Motor neuron (in vitro differentiated cells): Measurements from ENCODE around the gene VPS36. TPM values are rescaled to one million over a fixed set of nuclear protein-coding genes. Genes with fewer than 3 reads are reported as not detected.
"Not testable (repeated sequence)": the region's sequence is repeated elsewhere in the genome, so short reads cannot be mapped to it uniquely, and the experiment has no call there.

Experiments used
- ATAC-seq, 8 experiments: fragments of 200-7000 bp; cut with Tn5 transposase; replicated peaks in 6 of 8; 2 replicates each; pipeline ENCODE4 v1.8.0; 2021; ENCODE audit warnings: mild to moderate bottlenecking in 8 of 8, moderate library complexity in 8 of 8
- H3K27ac ChIP-seq, 2 donors: fragments of 250-450 bp; sonication (Bioruptor Pico); 2 replicates each; pipeline ENCODE4 v1.9.0; 2021; ENCODE audit warnings: antibody characterized with exemption in 2 of 2, mild to moderate bottlenecking in 2 of 2, moderate library complexity in 1 of 2
- H3K4me1 ChIP-seq, 2 donors: fragments of 250-450 bp; sonication (Bioruptor Pico); replicated peaks in 1 of 2; 2 replicates each; pipeline ENCODE4 v1.6.1; 2021; ENCODE audit warnings: antibody characterized with exemption in 2 of 2, mild to moderate bottlenecking in 2 of 2, moderate library complexity in 1 of 2
- H3K4me3 ChIP-seq, 5 donors: fragments of 250-450 bp; sonication (Bioruptor Pico); 2 replicates each; pipeline ENCODE4 v1.9.0; 2021; ENCODE audit warnings: antibody characterized with exemption in 5 of 5, mild to moderate bottlenecking in 5 of 5, moderate library complexity in 4 of 5
- WGBS, 10 experiments: fragments of 450-650 bp; shearing (Covaris generic); methylation state at CpG; one replicate each; pipeline ENCODE4 v1.0.0; 2022; 5-methylcytosine and 5-hydroxymethylcytosine counted together
- in situ Hi-C, 9 experiments: fragments of 400-800 bp; cut with MboI; loops; one replicate each; pipeline ENCODE4 v1.15.0; 2021; ENCODE audit warnings: low sequenced_read_pairs in 9 of 9, low pct_unique_long_range_greater_than_20kb in 2 of 9; ENCODE audit not compliant: unreplicated experiment in 9 of 9
- total RNA-seq, 8 experiments: library from RNA; unstranded; fragments of 300-600 nt; gene quantifications; 2 replicates each; pipeline versions ENCODE4 v1.2.3 to v1.2.4, GENCODE V29; 2022

VPS36 gene
- total RNA-seq, 8 experiments from 2014 or later = 22.3 to 61.9 (median 31.3) TPM

- Histone ChIP-seq H3K4me1 (no peaks in the 10 kb centered on the region), H3K27ac (no peak overlapping the region), H3K4me3 (no peak overlapping the region)
- 0 to 100% (median 33%) methylated on average over 1 of the region's 1 CpG; no CpG with 5 or more reads in 3 of the 10 experiments for WGBS, 10 experiments
- ATAC-seq = no peak
- in situ Hi-C loops = no loop called here
Measured at GRCh38 chr13:52419080-52419479, 31.4 kb downstream of the VPS36 start.

- in situ Hi-C loops = no loop called here
- peak in 2 of 8 experiments; percentile 58 to 59 for ATAC-seq
- H3K27ac ChIP-seq = no peak overlapping the region
- H3K4me3 ChIP-seq = no peak overlapping the region
- H3K4me1 ChIP-seq = no peaks in the 10 kb centered on the region
- WGBS, 10 experiments = 50 to 100% (median 83%) methylated on average over 1 of the region's 1 CpG; no CpG with 5 or more reads in 4 of the 10 experiments
Measured at GRCh38 chr13:52414963-52415362, 35.5 kb downstream of the VPS36 start.

- in situ Hi-C loops = no loop called here
- Histone ChIP-seq H3K4me3 (no peak overlapping the region), H3K4me1 (no peaks in the 10 kb centered on the region), H3K27ac (no peak overlapping the region)
- ATAC-seq = no peak
- WGBS, 10 experiments = 86 to 100% (median 100%) methylated on average over 1 of the region's 1 CpG; no CpG with 5 or more reads in 2 of the 10 experiments
Measured at GRCh38 chr13:52414051-52414450, 36.4 kb downstream of the VPS36 start.

GRCh38 chr13:52412128-52412527 lies 38.3 kb downstream of the VPS36 start:
- in situ Hi-C loops = no loop called here
- no peak overlapping the region for H3K27ac ChIP-seq
- no peak overlapping the region for H3K4me3 ChIP-seq
- no peaks in the 10 kb centered on the region for H3K4me1 ChIP-seq
- no peak for ATAC-seq
- 75 to 100% (median 92%) methylated on average over 1 of the region's 1 CpG; no CpG with 5 or more reads in 6 of the 10 experiments for WGBS, 10 experiments

- in situ Hi-C loops = no loop called here
- ATAC-seq = peak in 3 of 8 experiments; percentile 34 to 76 (median 41)
- 0 to 100% (median 80%) methylated on average over 1 to 4 of the region's 4 CpGs for WGBS, 10 experiments
- Histone ChIP-seq H3K4me3 (no peak overlapping the region), H3K27ac (no peak overlapping the region), H3K4me1 (no peaks in the 10 kb centered on the region)
Measured at GRCh38 chr13:52411629-52412028, 38.8 kb downstream of the VPS36 start.

GRCh38 chr13:52408071-52408658 lies 42.3 kb downstream of the VPS36 start:
- ATAC-seq, in situ Hi-C loops, H3K4me1 ChIP-seq, H3K4me3 ChIP-seq, H3K27ac ChIP-seq: not testable (repeated sequence)
- WGBS, 10 experiments = 60 to 100% (median 96%) methylated on average over 1 to 5 of the region's 33 CpGs; no CpG with 5 or more reads in 4 of the 10 experiments

- H3K4me3 ChIP-seq, ATAC-seq, H3K4me1 ChIP-seq, in situ Hi-C loops, H3K27ac ChIP-seq: not testable (repeated sequence)
- WGBS, 10 experiments = 79 to 100% (median 91%) methylated on average over 2 to 11 of the region's 12 CpGs; no CpG with 5 or more reads in 5 of the 10 experiments
Measured at GRCh38 chr13:52407436-52407835, 43.0 kb downstream of the VPS36 start.

- H3K27ac ChIP-seq = no peak overlapping the region
- no peaks in the 10 kb centered on the region for H3K4me1 ChIP-seq
- in situ Hi-C loops = no loop called here
- H3K4me3 ChIP-seq = peak overlapping the region in 1 of 5 donors; percentile 48
- no peak for ATAC-seq
- WGBS, 10 experiments = 4 to 100% (median 73%) methylated on average over 1 to 4 of the region's 4 CpGs
Measured at GRCh38 chr13:52406629-52407028, 43.8 kb downstream of the VPS36 start.

GRCh38 chr13:52405767-52406494 lies 44.5 kb downstream of the VPS36 start, which contains the start of gene THSD1:
THSD1 (minus strand) TSS chr13:52406172; CDS start chr13:52402600, 3,572 bp downstream.
- 0 to 4% (median 2%) methylated on average over 3 to 14 of the region's 68 CpGs; no CpG with 5 or more reads in 4 of the 10 experiments for WGBS, 10 experiments
- Histone ChIP-seq H3K4me3 (peak within 1 kb of the TSS; percentile 30 to 48 (median 41)), H3K27ac (no peak within 1 kb of the TSS), H3K4me1 (no peaks in the 10 kb centered on the region)
- peak; percentile 85 to 92 (median 90) for ATAC-seq
- in situ Hi-C loops = no loop called here

GRCh38 chr13:52405369-52405766 lies 45.1 kb downstream of the VPS36 start:
- Histone ChIP-seq H3K27ac (no peak overlapping the region), H3K4me3 (peak overlapping the region in 4 of 5 donors; percentile 33 to 48 (median 42)), H3K4me1 (no peaks in the 10 kb centered on the region)
- WGBS, 10 experiments = 0 to 80% (median 24%) methylated on average over 1 to 12 of the region's 14 CpGs; no CpG with 5 or more reads in 1 of the 10 experiments
- ATAC-seq = peak in 3 of 8 experiments; percentile 6 to 11 (median 6)
- in situ Hi-C loops = no loop called here

- Histone ChIP-seq H3K4me1 (no peaks in the 10 kb centered on the region), H3K27ac (no peak overlapping the region), H3K4me3 (no peak overlapping the region)
- 60 to 100% (median 100%) methylated on average over 1 of the region's 1 CpG; no CpG with 5 or more reads in 6 of the 10 experiments for WGBS, 10 experiments
- ATAC-seq = no peak
- in situ Hi-C loops = no loop called here
Measured at GRCh38 chr13:52399708-52400107, 50.7 kb downstream of the VPS36 start.

- WGBS, 10 experiments = 0 to 100% (median 53%) methylated on average over 1 to 2 of the region's 2 CpGs; no CpG with 5 or more reads in 2 of the 10 experiments
- in situ Hi-C loops = no loop called here
- Histone ChIP-seq H3K4me3 (no peak overlapping the region), H3K4me1 (no peaks in the 10 kb centered on the region), H3K27ac (no peak overlapping the region)
- no peak for ATAC-seq
Measured at GRCh38 chr13:52399046-52399445, 51.4 kb downstream of the VPS36 start.

- Histone ChIP-seq H3K4me1 (no peaks in the 10 kb centered on the region), H3K27ac (no peak overlapping the region), H3K4me3 (no peak overlapping the region)
- in situ Hi-C loops = no loop called here
- 38 to 100% (median 80%) methylated on average over 1 to 3 of the region's 4 CpGs; no CpG with 5 or more reads in 1 of the 10 experiments for WGBS, 10 experiments
- no peak for ATAC-seq
Measured at GRCh38 chr13:52395704-52396103, 54.7 kb downstream of the VPS36 start.
